Prostate gland (tissue), 2 donors: ENCODE results near the gene CES2. TPM values are rescaled to one million over a fixed set of nuclear protein-coding genes. Genes with fewer than 3 reads are reported as not detected.

Experiments
- DNase-seq: peaks from one replicate; pipeline ENCODE4 v3.0.0-alpha.2; 2019; ENCODE audit warnings: low spot score
- H3K27ac ChIP-seq, 2 donors: fragments of 200-600 bp; sonication (generic); 2 replicates each; pipeline ENCODE4 v1.5.1; 2017 to 2019
- H3K27me3 ChIP-seq: fragments of 200-600 bp; sonication (generic); replicated peaks from 2 replicates; pipeline ENCODE4 v1.5.1; 2019; ENCODE audit not compliant: insufficient read depth
- H3K36me3 ChIP-seq, 2 donors: fragments of 200-600 bp; sonication (generic); 1 replicate in 1 of 2; 2 replicates in 1 of 2; pipeline versions ENCODE4 v1.5.1 to v1.8.1; 2017 to 2019
- H3K4me1 ChIP-seq: fragments of 200-600 bp; sonication (generic); replicated peaks from 2 replicates; pipeline ENCODE4 v1.5.1; 2019
- H3K4me3 ChIP-seq, 2 donors: fragments of 200-600 bp; sonication (generic); 2 replicates each; pipeline ENCODE4 v1.5.1; 2017 to 2019
- H3K9me3 ChIP-seq: fragments of 200-600 bp; sonication (generic); 2 replicates; pipeline ENCODE4 v1.5.1; 2017
- CTCF ChIP-seq, 4 experiments: fragments of 200-600 bp in 2 of 4; fragments of 450-650 bp in 2 of 4; sonication (generic) in 2 of 4; IDR thresholded peaks; 1 replicate in 3 of 4; 2 replicates in 1 of 4; pipeline ENCODE4 v1.5.1; 2016 to 2019; ENCODE audit warnings: antibody characterized with exemption in 4 of 4, mild to moderate bottlenecking in 2 of 4, moderate library complexity in 2 of 4
- POLR2A ChIP-seq: fragments of 450-650 bp; IDR thresholded peaks from one replicate; pipeline ENCODE4 v1.6.1; 2016; ENCODE audit warnings: antibody characterized with exemption, mild to moderate bottlenecking
- POLR2AphosphoS5 ChIP-seq: sonication (generic); formaldehyde crosslinking; IDR thresholded peaks from one replicate; pipeline ENCODE4 v1.6.1; 2017; ENCODE audit warnings: antibody characterized with exemption
- WGBS: methylation state at CpG from one replicate; pipeline ENCODE4 v1.1.5; 2018; 5-methylcytosine and 5-hydroxymethylcytosine counted together
- intact Hi-C: fragments of 100-400 bp; cut with DNase I; formaldehyde crosslinking; loops from one replicate; pipeline ENCODE4 v1.14.2; 2022
- total RNA-seq, 2 donors: library from RNA; depleted of rRNA; stranded (reverse); fragments of >200 nt; gene quantifications; one replicate each; pipeline ENCODE4 v1.1.0, GENCODE V29; 2016

Gene CES2
- total RNA-seq, 2 donors from 2014 or later: 36.3 to 61.5 TPM

- no peaks in the 10 kb centered on the region for H3K36me3 ChIP-seq
- intact Hi-C loops: no loop called here
- TF ChIP-seq POLR2A: no peak
- TF ChIP-seq POLR2AphosphoS5: no peak
- TF ChIP-seq CTCF (IDR thresholded peaks at IDR 0.05): no peak
- no peak overlapping the region for H3K27ac ChIP-seq
- H3K9me3 ChIP-seq: no peaks in the 10 kb centered on the region
- H3K27me3 ChIP-seq: no peaks in the 10 kb centered on the region
- H3K4me1 ChIP-seq: no peaks in the 10 kb centered on the region
- H3K4me3 ChIP-seq: no peak overlapping the region
- no peak for DNase-seq
- WGBS: 76% methylated on average over 14 of the region's 14 CpGs
These were observed 25.0 kb upstream of the CES2 start for GRCh38 chr16:66910175-66910940.

DNA sequence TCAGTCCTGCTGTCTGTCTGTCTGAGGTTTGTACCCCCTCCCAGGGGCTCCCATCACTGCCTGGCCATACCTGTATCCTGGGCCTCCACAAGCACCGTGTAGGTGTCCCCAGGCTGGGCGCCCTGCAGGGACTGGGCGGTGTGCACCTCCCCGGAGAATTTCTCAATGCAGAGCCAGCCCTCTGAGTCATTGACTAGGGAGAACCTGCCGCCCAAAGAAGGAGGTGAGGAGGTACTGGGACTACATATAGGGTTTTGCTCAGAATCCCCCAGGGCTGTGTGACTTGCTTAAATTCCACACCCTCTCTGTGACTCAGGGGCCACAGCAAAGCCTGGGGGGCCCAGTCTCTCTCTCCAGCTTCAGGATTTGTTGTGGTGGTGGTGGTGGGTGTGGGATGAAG lies 24.2 kb upstream of the CES2 start:
- no peaks in the 10 kb centered on the region for H3K36me3 ChIP-seq
- no peak for TF ChIP-seq POLR2A
- intact Hi-C loops: no loop called here
- no peaks in the 10 kb centered on the region for H3K4me1 ChIP-seq
- H3K9me3 ChIP-seq: no peaks in the 10 kb centered on the region
- no peaks in the 10 kb centered on the region for H3K27me3 ChIP-seq
- no peak for DNase-seq
- WGBS: 75% methylated on average over 5 of the region's 5 CpGs
- H3K27ac ChIP-seq: no peak overlapping the region
- no peak overlapping the region for H3K4me3 ChIP-seq

DNA sequence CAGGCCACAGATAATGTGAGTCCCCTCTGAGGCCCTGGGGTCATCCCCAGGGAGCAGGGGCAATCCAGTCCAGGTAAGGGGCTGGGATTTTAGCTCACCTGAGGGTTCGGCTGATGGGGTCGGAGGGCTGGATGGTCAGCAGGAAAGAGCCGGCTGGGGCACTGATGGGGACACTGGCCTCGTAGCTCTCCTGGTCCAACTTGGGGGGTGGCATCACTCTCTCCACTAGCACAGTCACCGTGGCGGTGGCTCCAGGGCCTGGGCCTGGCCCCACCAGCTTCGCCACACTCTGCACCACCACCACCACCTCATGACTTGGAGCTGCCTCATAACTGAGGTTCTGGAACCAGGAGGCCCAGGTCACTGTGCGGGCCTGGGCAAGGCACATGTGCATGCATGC lies 23.5 kb upstream of the CES2 start:
- no peaks in the 10 kb centered on the region for H3K4me1 ChIP-seq
- 92% methylated on average over 5 of the region's 8 CpGs for WGBS
- no peaks in the 10 kb centered on the region for H3K36me3 ChIP-seq
- intact Hi-C loops: no loop called here
- TF ChIP-seq POLR2AphosphoS5 (no peak), POLR2A (no peak), CTCF (IDR thresholded peaks at IDR 0.05) (no peak)
- no peak overlapping the region for H3K27ac ChIP-seq
- H3K4me3 ChIP-seq: no peak overlapping the region
- H3K27me3 ChIP-seq: no peaks in the 10 kb centered on the region
- no peaks in the 10 kb centered on the region for H3K9me3 ChIP-seq
- no peak for DNase-seq

DNA sequence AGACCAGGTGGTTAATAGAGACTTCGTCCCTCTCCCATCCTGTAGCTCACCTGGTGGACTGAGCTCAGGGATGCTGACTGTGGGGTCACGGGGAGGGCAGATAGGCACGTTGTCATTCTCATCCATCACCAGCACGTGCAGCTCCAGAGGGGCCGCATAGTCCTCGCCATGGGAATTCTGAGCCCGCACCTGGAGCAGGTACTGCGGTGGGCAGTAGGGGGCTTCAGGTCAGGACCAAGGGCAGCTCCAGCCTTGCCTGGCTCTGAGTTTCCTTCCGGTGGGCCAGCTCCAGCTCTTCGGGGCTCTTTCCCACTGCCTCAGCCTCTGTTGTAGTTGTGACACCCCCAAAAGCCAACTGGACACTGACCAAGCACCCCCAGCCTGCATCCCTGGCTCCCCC lies 22.2 kb upstream of the CES2 start:
- TF ChIP-seq CTCF (IDR thresholded peaks at IDR 0.05) (no peak), POLR2AphosphoS5 (no peak), POLR2A (no peak)
- WGBS: 42% methylated on average over 10 of the region's 10 CpGs
- no peaks in the 10 kb centered on the region for H3K36me3 ChIP-seq
- no peaks in the 10 kb centered on the region for H3K4me1 ChIP-seq
- no peaks in the 10 kb centered on the region for H3K9me3 ChIP-seq
- intact Hi-C loops: no loop called here
- no peaks in the 10 kb centered on the region for H3K27me3 ChIP-seq
- no peak overlapping the region for H3K27ac ChIP-seq
- DNase-seq: no peak
- H3K4me3 ChIP-seq: no peak overlapping the region

- H3K27ac ChIP-seq: no peak overlapping the region
- no peak overlapping the region for H3K4me3 ChIP-seq
- no peak for DNase-seq
- H3K27me3 ChIP-seq: no peaks in the 10 kb centered on the region
- H3K9me3 ChIP-seq: no peaks in the 10 kb centered on the region
- intact Hi-C loops: no loop called here
- TF ChIP-seq CTCF (IDR thresholded peaks at IDR 0.05) (no peak), POLR2AphosphoS5 (no peak), POLR2A (no peak)
- H3K36me3 ChIP-seq: no peaks in the 10 kb centered on the region
- WGBS: 88% methylated on average over 4 of the region's 4 CpGs
- H3K4me1 ChIP-seq: no peaks in the 10 kb centered on the region
These were observed 21.6 kb upstream of the CES2 start for GRCh38 chr16:66913711-66914110.
